Endothelial cell of umbilical vein (primary cell): ENCODE measurements around the gene CRLF1. TPM values are rescaled to one million over a fixed set of nuclear protein-coding genes. Genes with fewer than 3 reads are reported as not detected.

Experiments used
- BruUV-seq: library from RNA; stranded (reverse); fragments of 400-500 nt; replicated peaks from 2 replicates; lab custom pipeline; 2021; lab: Mats Ljungman, UMichigan
- CTCF ChIA-PET: fragments of 300-600, 350-600 bp; sonication (Branson Sonifier 250); formaldehyde crosslinking; loops from one replicate; lab custom pipeline; 2021; ENCODE audit warnings: antibody characterized with exemption, inconsistent platforms; lab: Charles Lee
- POLR2A ChIA-PET: fragments of 300-600, 350-600 bp; sonication (Branson Sonifier 250); formaldehyde crosslinking; loops from one replicate; lab custom pipeline; 2021; ENCODE audit warnings: antibody characterized with exemption, inconsistent platforms; lab: Charles Lee
- DNase-seq: peaks from one replicate; pipeline ENCODE4 v3.0.0-alpha.2; 2011; ENCODE audit warnings: low read depth, low spot score
- FAIRE-seq: peaks from 2 replicates; lab custom pipeline; 2011; peaks lifted over from hg19 to GRCh38; lab: Jason Lieb, UNC
- H2AFZ ChIP-seq: 2 replicates; pipeline ENCODE4 v1.6.0; 2012; ENCODE audit warnings: low read depth, low read length, control low read depth, inconsistent platforms
- H3K27ac ChIP-seq: 2 replicates; pipeline ENCODE4 v1.5.1; 2011; ENCODE audit warnings: low read depth, mild to moderate bottlenecking, control low read depth, low read length, moderate library complexity; ENCODE audit not compliant: insufficient read depth
- H3K27me3 ChIP-seq, 2 experiments: 2 replicates each; pipeline versions ENCODE4 v1.6.0 to v1.6.1; 2011; ENCODE audit warnings: low read length in 2 of 2, mixed read lengths in 1 of 2; ENCODE audit not compliant: control insufficient read depth in 2 of 2, insufficient read depth in 2 of 2
- H3K36me3 ChIP-seq, 2 experiments: 2 replicates in 1 of 2; 3 replicates in 1 of 2; pipeline ENCODE4 v1.5.1; 2011; ENCODE audit warnings: low read length in 2 of 2, mild to moderate bottlenecking in 1 of 2, moderate library complexity in 1 of 2; ENCODE audit not compliant: control insufficient read depth in 2 of 2, insufficient read depth in 2 of 2; ENCODE audit errors: extremely low read depth in 1 of 2
- H3K4me1 ChIP-seq: 3 replicates; pipeline ENCODE4 v1.5.1; 2011; ENCODE audit warnings: mild to moderate bottlenecking, low read length; ENCODE audit not compliant: control insufficient read depth, insufficient read depth; ENCODE audit errors: extremely low read depth
- H3K4me2 ChIP-seq: 2 replicates; pipeline ENCODE4 v1.6.1; 2011; ENCODE audit warnings: low read length, control low read depth, mixed read lengths; ENCODE audit not compliant: insufficient read depth
- H3K4me3 ChIP-seq, 3 experiments: fragments of 200-600 bp in 1 of 3; sonication (generic), shearing (Covaris generic) in 1 of 3; replicated peaks in 1 of 3; 2 replicates each; pipeline ENCODE4 v1.5.1; 2011 to 2016; ENCODE audit warnings: control low read depth in 3 of 3, low read length in 3 of 3, mild to moderate bottlenecking in 2 of 3, inconsistent platforms in 1 of 3, low read depth in 1 of 3, moderate library complexity in 1 of 3; ENCODE audit not compliant: insufficient read depth in 1 of 3
- H3K79me2 ChIP-seq: 2 replicates; pipeline ENCODE4 v1.6.0; 2012; ENCODE audit warnings: low read length, inconsistent platforms; ENCODE audit not compliant: control insufficient read depth, insufficient read depth
- H3K9ac ChIP-seq: replicated peaks from 2 replicates; pipeline ENCODE3; 2011; ENCODE audit warnings: low read length, control low read depth; ENCODE audit not compliant: insufficient read depth; ENCODE audit errors: extremely low read depth
- H3K9me1 ChIP-seq: replicated peaks from 3 replicates; pipeline ENCODE4 v1.6.0; 2011; ENCODE audit warnings: mild to moderate bottlenecking, low read length; ENCODE audit not compliant: control insufficient read depth, insufficient read depth; ENCODE audit errors: extremely low read depth
- H3K9me3 ChIP-seq: replicated peaks from 2 replicates; pipeline ENCODE4 v1.5.1; 2012; ENCODE audit warnings: low read length, inconsistent platforms; ENCODE audit not compliant: control insufficient read depth, insufficient read depth
- H4K20me1 ChIP-seq: replicated peaks from 2 replicates; pipeline ENCODE3; 2011; ENCODE audit warnings: mild to moderate bottlenecking, low read length; ENCODE audit not compliant: control insufficient read depth, insufficient read depth; ENCODE audit errors: extremely low read depth
- EZH2 ChIP-seq: IDR thresholded peaks from 2 replicates; pipeline ENCODE4 v1.6.1; 2012; ENCODE audit warnings: borderline replicate concordance, low read depth, mild to moderate bottlenecking, moderate library complexity, low read length, inconsistent platforms; ENCODE audit not compliant: severe bottlenecking
- FOS ChIP-seq: IDR thresholded peaks from 2 replicates; pipeline ENCODE4 v1.6.1; 2011; ENCODE audit warnings: mild to moderate bottlenecking, low read length, moderate library complexity, borderline replicate concordance; ENCODE audit not compliant: insufficient read depth
- GATA2 ChIP-seq: IDR thresholded peaks from 2 replicates; pipeline ENCODE4 v1.7.0; 2011; ENCODE audit warnings: low read depth, mild to moderate bottlenecking, moderate library complexity, mixed read lengths, low read length; ENCODE audit not compliant: insufficient read length, insufficient read depth
- JUN ChIP-seq: IDR thresholded peaks from 2 replicates; pipeline ENCODE4 v1.6.1; 2011; ENCODE audit warnings: borderline replicate concordance, low read depth; ENCODE audit not compliant: insufficient read length, insufficient read depth
- MYC ChIP-seq: IDR thresholded peaks from one replicate; pipeline ENCODE4 v1.6.1; 2011; ENCODE audit warnings: mild to moderate bottlenecking, low read depth, low read length
- POLR2A ChIP-seq: IDR thresholded peaks from 2 replicates; pipeline ENCODE4 v1.6.1; 2012; ENCODE audit warnings: low read depth, mild to moderate bottlenecking, control low read depth, low read length
- POLR2AphosphoS5 ChIP-seq: IDR thresholded peaks from 2 replicates; pipeline ENCODE4 v1.6.1; 2012; ENCODE audit warnings: low read depth, mild to moderate bottlenecking, control low read depth, low read length, moderate library complexity; ENCODE audit not compliant: insufficient read depth
- dilution Hi-C: fragments of 300-500 bp; cut with MboI; formaldehyde crosslinking; loops from one replicate; pipeline ENCODE4 v1.15.0; 2019; ENCODE audit warnings: low sequenced_read_pairs; ENCODE audit not compliant: extremely low pct_ligation_motif_present
- intact Hi-C: fragments of 100-400 bp; cut with micrococcal nuclease; formaldehyde crosslinking; loops from one replicate; pipeline ENCODE4 v1.10.0; 2022
- polyA plus RNA-seq, 4 experiments: library from polyadenylated mRNA; depleted of rRNA in 3 of 4; stranded (reverse) in 3 of 4; unstranded in 1 of 4; fragments of >200 nt; gene quantifications; 2 replicates each; pipeline versions ENCODE4 v1.2.1 to v1.2.3, GENCODE V29; 2011 to 2012; ENCODE audit warnings: missing spikeins in 1 of 4
- total RNA-seq: library from RNA; stranded (reverse); gene quantifications from 2 replicates; pipeline ENCODE4 v1.2.3, GENCODE V29; 2021
- TF ChIP-seq, protein P1 (sequence below): IDR thresholded peaks from 2 replicates; pipeline ENCODE4 v1.6.1; 2011; ENCODE audit not compliant: insufficient read depth, insufficient read length
- TF ChIP-seq, protein P2 (sequence below), 2 donors: IDR thresholded peaks; 1 replicate in 1 of 2; 2 replicates in 1 of 2; pipeline ENCODE4 v1.5.1; 2011; ENCODE audit warnings: low read length in 2 of 2, mild to moderate bottlenecking in 2 of 2, moderate library complexity in 2 of 2, control low read depth in 1 of 2, inconsistent platforms in 1 of 2, low read depth in 1 of 2; ENCODE audit not compliant: insufficient read depth in 1 of 2; ENCODE audit errors: extremely low read depth in 1 of 2

The CRLF1 gene
- total and polyA plus RNA-seq, 2 donors (not counting 3 experiments of a cell fraction or from before 2014, with no cell fraction given), result 0.18 TPM; not detected in 1

DNA sequence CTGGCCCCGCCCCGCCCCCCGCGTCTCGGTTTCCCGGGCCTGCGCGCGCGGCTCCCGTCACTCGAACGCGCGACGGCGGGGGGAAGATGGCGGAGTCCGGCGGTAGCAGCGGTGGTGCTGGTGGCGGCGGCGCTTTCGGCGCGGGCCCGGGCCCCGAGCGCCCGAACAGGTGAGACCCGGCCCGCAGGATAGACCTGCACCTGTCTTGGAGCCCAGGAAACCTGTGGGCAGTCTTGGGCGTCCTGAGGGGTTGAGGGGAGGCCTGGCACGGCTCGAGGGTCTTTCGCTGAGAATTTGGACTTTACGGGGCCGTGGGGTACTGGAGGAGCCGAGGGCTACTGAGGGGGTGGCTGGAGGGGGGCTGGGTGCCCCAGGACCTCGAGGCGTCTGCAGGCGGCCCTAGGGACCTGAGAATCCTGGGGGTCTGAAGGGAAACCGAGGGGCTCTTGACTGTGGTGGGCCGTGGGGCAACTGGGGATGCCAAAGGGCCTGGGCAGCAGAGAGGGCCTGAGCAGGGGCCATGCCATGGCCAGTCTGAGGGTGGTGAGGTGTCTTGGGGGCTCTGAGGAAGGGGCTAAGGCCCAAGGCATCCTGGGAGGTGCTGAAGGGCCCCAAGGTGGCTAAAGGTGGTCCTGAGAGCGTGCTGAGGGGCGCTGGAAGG lies 30.5 kb upstream of the CRLF1 start, which contains the start of gene KLHL26:
Gene KLHL26, plus strand, starts transcription at position 60 of the 661 bp plus-strand sequence. Its CDS starts 27 bp downstream, at position 87.
- Histone ChIP-seq H3K9me1 (no peaks in the 10 kb centered on the region), H3K9ac (peak within 1 kb of the TSS; percentile 88), H3K27ac (no peak within 1 kb of the TSS), H3K79me2 (no peaks in the 10 kb centered on the region), H4K20me1 (no peaks in the 10 kb centered on the region), H3K36me3 (no peaks in the 10 kb centered on the region), H3K4me2 (peak within 1 kb of the TSS; percentile 80), H2AFZ (peak within 1 kb of the TSS; percentile 89), H3K27me3 (no peaks in the 10 kb centered on the region), H3K4me1 (peaks cover 4% of the 10 kb centered on the region), H3K4me3 (peak within 1 kb of the TSS; percentile 60 to 87 (median 67)), H3K9me3 (no peaks in the 10 kb centered on the region)
- intact Hi-C loops, result loop anchor here (1.0 to 2.0 kb wide), 2 partner anchors 14 to 27 kb away; no protein-coding TSS in a partner anchor
- ChIA-PET POLR2A (no interaction called here), CTCF (no interaction called here)
- FAIRE-seq, result peak; percentile 18
- dilution Hi-C loops, result no loop called here
- TF ChIP-seq EZH2 (no peak), MYC (no peak), POLR2A (no peak), GATA2 (no peak), FOS (no peak), POLR2AphosphoS5 (no peak), JUN (no peak)
- TF ChIP-seq, protein P1, sequence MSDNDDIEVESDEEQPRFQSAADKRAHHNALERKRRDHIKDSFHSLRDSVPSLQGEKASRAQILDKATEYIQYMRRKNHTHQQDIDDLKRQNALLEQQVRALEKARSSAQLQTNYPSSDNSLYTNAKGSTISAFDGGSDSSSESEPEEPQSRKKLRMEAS, result no peak
- TF ChIP-seq, protein P2, sequence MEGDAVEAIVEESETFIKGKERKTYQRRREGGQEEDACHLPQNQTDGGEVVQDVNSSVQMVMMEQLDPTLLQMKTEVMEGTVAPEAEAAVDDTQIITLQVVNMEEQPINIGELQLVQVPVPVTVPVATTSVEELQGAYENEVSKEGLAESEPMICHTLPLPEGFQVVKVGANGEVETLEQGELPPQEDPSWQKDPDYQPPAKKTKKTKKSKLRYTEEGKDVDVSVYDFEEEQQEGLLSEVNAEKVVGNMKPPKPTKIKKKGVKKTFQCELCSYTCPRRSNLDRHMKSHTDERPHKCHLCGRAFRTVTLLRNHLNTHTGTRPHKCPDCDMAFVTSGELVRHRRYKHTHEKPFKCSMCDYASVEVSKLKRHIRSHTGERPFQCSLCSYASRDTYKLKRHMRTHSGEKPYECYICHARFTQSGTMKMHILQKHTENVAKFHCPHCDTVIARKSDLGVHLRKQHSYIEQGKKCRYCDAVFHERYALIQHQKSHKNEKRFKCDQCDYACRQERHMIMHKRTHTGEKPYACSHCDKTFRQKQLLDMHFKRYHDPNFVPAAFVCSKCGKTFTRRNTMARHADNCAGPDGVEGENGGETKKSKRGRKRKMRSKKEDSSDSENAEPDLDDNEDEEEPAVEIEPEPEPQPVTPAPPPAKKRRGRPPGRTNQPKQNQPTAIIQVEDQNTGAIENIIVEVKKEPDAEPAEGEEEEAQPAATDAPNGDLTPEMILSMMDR (IDR thresholded peaks at IDR 0.05; ENCODE audit: extremely low read depth in 1 of 2, insufficient read depth in 1 of 2, low read depth in 1 of 2, low read length in 2 of 2), result no peak
- DNase-seq, result no peak
- BruUV-seq, result no TSS peak
